ENCODE results near the gene JAK2. TPM values are rescaled to one million over a fixed set of nuclear protein-coding genes. Genes with fewer than 3 reads are reported as not detected.

The JAK2 gene
- total and polyA plus RNA-seq, 2 donors from 2014 or later = 4.5 to 23.3 TPM

GRCh38 chr9:5042661-5043178 is 57.6 kb downstream of the JAK2 start:
- H3K27me3 ChIP-seq (ENCODE audit: control insufficient read depth, insufficient read depth, low read length) = no peaks in the 10 kb centered on the region
- H3K4me3 ChIP-seq (ENCODE audit: low read length in 3 of 3) = no peak overlapping the region
- TF ChIP-seq CTCF (IDR thresholded peaks at IDR 0.05; ENCODE audit: borderline replicate concordance, extremely low read depth, insufficient read depth) = no peak
- no peak overlapping the region for H3K9ac ChIP-seq (ENCODE audit: low read length in 3 of 3)
- no peak for FAIRE-seq
- intact Hi-C loops (cut with DNase I) = no loop called here
- peak in 1 of 5 donors; percentile 70 for DNase-seq
- no peaks in the 10 kb centered on the region for H3K4me1 ChIP-seq (ENCODE audit: control insufficient read depth in 2 of 3, insufficient read depth in 2 of 3, low read depth in 1 of 3, low read length in 3 of 3)
- peaks cover 0 to 6% (median 0%) of the 10 kb centered on the region in 3 donors for H3K9me3 ChIP-seq (ENCODE audit: control insufficient read depth in 2 of 3, insufficient read depth in 1 of 3, low read length in 3 of 3)
- no peak overlapping the region for H3K27ac ChIP-seq (ENCODE audit: low read depth in 2 of 2, low read length in 2 of 2)
- H3K36me3 ChIP-seq (ENCODE audit: control insufficient read depth in 2 of 3, insufficient read depth in 3 of 3, low read length in 3 of 3) = peaks cover 0 to 12% (median 2%) of the 10 kb centered on the region in 3 donors

- no peaks in the 10 kb centered on the region for H3K27me3 ChIP-seq (ENCODE audit: control insufficient read depth, insufficient read depth, low read length)
- H3K36me3 ChIP-seq (ENCODE audit: control insufficient read depth in 2 of 3, insufficient read depth in 3 of 3, low read length in 3 of 3) = peaks cover 0 to 12% (median 2%) of the 10 kb centered on the region in 3 donors
- peaks cover 0 to 6% (median 0%) of the 10 kb centered on the region in 3 donors for H3K9me3 ChIP-seq (ENCODE audit: control insufficient read depth in 2 of 3, insufficient read depth in 1 of 3, low read length in 3 of 3)
- TF ChIP-seq CTCF (IDR thresholded peaks at IDR 0.05; ENCODE audit: borderline replicate concordance, extremely low read depth, insufficient read depth) = no peak
- no peak overlapping the region for H3K9ac ChIP-seq (ENCODE audit: low read length in 3 of 3)
- no peak overlapping the region for H3K27ac ChIP-seq (ENCODE audit: low read depth in 2 of 2, low read length in 2 of 2)
- H3K4me1 ChIP-seq (ENCODE audit: control insufficient read depth in 2 of 3, insufficient read depth in 2 of 3, low read depth in 1 of 3, low read length in 3 of 3) = no peaks in the 10 kb centered on the region
- no peak for DNase-seq
- intact Hi-C loops (cut with DNase I) = no loop called here
- no peak overlapping the region for H3K4me3 ChIP-seq (ENCODE audit: low read length in 3 of 3)
- FAIRE-seq = no peak
Measured at GRCh38 chr9:5043381-5043780, 58.3 kb downstream of the JAK2 start.

- Histone ChIP-seq H3K4me3 (ENCODE audit: low read length in 3 of 3) (no peak overlapping the region), H3K27ac (ENCODE audit: low read depth in 2 of 2, low read length in 2 of 2) (no peak overlapping the region), H3K27me3 (ENCODE audit: control insufficient read depth, insufficient read depth, low read length) (no peaks in the 10 kb centered on the region), H3K9me3 (ENCODE audit: control insufficient read depth in 2 of 3, insufficient read depth in 1 of 3, low read length in 3 of 3) (peaks cover 0 to 6% (median 0%) of the 10 kb centered on the region in 3 donors), H3K9ac (ENCODE audit: low read length in 3 of 3) (no peak overlapping the region), H3K4me1 (ENCODE audit: control insufficient read depth in 2 of 3, insufficient read depth in 2 of 3, low read depth in 1 of 3, low read length in 3 of 3) (no peaks in the 10 kb centered on the region), H3K36me3 (ENCODE audit: control insufficient read depth in 2 of 3, insufficient read depth in 3 of 3, low read length in 3 of 3) (peaks cover 0 to 12% (median 2%) of the 10 kb centered on the region in 3 donors)
- FAIRE-seq (no peak), DNase-seq (no peak)
- intact Hi-C loops (cut with DNase I) = no loop called here
- no peak for TF ChIP-seq CTCF (IDR thresholded peaks at IDR 0.05; ENCODE audit: borderline replicate concordance, extremely low read depth, insufficient read depth)
Measured at GRCh38 chr9:5044160-5044559, 59.1 kb downstream of the JAK2 start.

- no peaks in the 10 kb centered on the region for H3K27me3 ChIP-seq (ENCODE audit: control insufficient read depth, insufficient read depth, low read length)
- no peaks in the 10 kb centered on the region for H3K9me3 ChIP-seq (ENCODE audit: control insufficient read depth in 2 of 3, insufficient read depth in 1 of 3, low read length in 3 of 3)
- FAIRE-seq (no peak), DNase-seq (no peak)
- no peaks in the 10 kb centered on the region for H3K4me1 ChIP-seq (ENCODE audit: control insufficient read depth in 2 of 3, insufficient read depth in 2 of 3, low read depth in 1 of 3, low read length in 3 of 3)
- peaks cover 0 to 4% (median 3%) of the 10 kb centered on the region in 3 donors for H3K36me3 ChIP-seq (ENCODE audit: control insufficient read depth in 2 of 3, insufficient read depth in 3 of 3, low read length in 3 of 3)
- no peak for TF ChIP-seq CTCF (IDR thresholded peaks at IDR 0.05; ENCODE audit: borderline replicate concordance, extremely low read depth, insufficient read depth)
- H3K9ac ChIP-seq (ENCODE audit: low read length in 3 of 3) = no peak overlapping the region
- H3K4me3 ChIP-seq (ENCODE audit: low read length in 3 of 3) = no peak overlapping the region
- intact Hi-C loops (cut with DNase I) = no loop called here
- no peak overlapping the region for H3K27ac ChIP-seq (ENCODE audit: low read depth in 2 of 2, low read length in 2 of 2)
Measured at GRCh38 chr9:5052838-5053237, 67.8 kb downstream of the JAK2 start.
